ENCODE results near the gene PATE1. TPM values are rescaled to one million over a fixed set of nuclear protein-coding genes. Genes with fewer than 3 reads are reported as not detected.
"Not testable (repeated sequence)": the region's sequence is repeated elsewhere in the genome, so short reads cannot be mapped to it uniquely, and the experiment has no call there.

PATE1 gene
- not detected in 2 replicates for total RNA-seq

GRCh38 chr11:125745979-125746378, at the start of gene PATE1:
TSS of gene PATE1 (plus strand) at chr11:125746279. CDS start at chr11:125746305, 26 bp downstream.
- no peak for DNase-seq (ENCODE audit: low read depth in 2 of 2)

GRCh38 chr11:125701018-125701610, 45.0 kb upstream of the PATE1 start:
- no peak for DNase-seq (ENCODE audit: low read depth in 2 of 2)

- DNase-seq (ENCODE audit: low read depth in 2 of 2), result no peak
Observed at GRCh38 chr11:125701858-125702621, 44.0 kb upstream of the PATE1 start.

- not testable (repeated sequence) for DNase-seq (ENCODE audit: low read depth in 2 of 2)
Observed at GRCh38 chr11:125704686-125705085, 41.4 kb upstream of the PATE1 start.

- no peak for DNase-seq (ENCODE audit: low read depth in 2 of 2)
Observed at GRCh38 chr11:125720781-125721180, 25.3 kb upstream of the PATE1 start.

- peak; percentile 2 to 32 for DNase-seq (ENCODE audit: low read depth in 2 of 2)
Observed at GRCh38 chr11:125724125-125724524, 22.0 kb upstream of the PATE1 start.

GRCh38 chr11:125728969-125729368, 17.1 kb upstream of the PATE1 start:
- no peak for DNase-seq (ENCODE audit: low read depth in 2 of 2)

- DNase-seq (ENCODE audit: low read depth in 2 of 2), result no peak
Observed at GRCh38 chr11:125740617-125741016, 5.5 kb upstream of the PATE1 start.

- no peak for DNase-seq (ENCODE audit: low read depth in 2 of 2)
Observed at GRCh38 chr11:125743681-125744080, 2.4 kb upstream of the PATE1 start.

- no peak for DNase-seq (ENCODE audit: low read depth in 2 of 2)
Observed at GRCh38 chr11:125750629-125751028, 4.5 kb downstream of the PATE1 start.

GRCh38 chr11:125756050-125756449, 10.0 kb downstream of the PATE1 start:
- no peak for DNase-seq (ENCODE audit: low read depth in 2 of 2)

GRCh38 chr11:125762445-125762844, 16.4 kb downstream of the PATE1 start:
- DNase-seq (ENCODE audit: low read depth in 2 of 2), result no peak

- no peak for DNase-seq (ENCODE audit: low read depth in 2 of 2)
Observed at GRCh38 chr11:125763483-125763882, 17.4 kb downstream of the PATE1 start.

- no peak for DNase-seq (ENCODE audit: low read depth in 2 of 2)
Observed at GRCh38 chr11:125766251-125766650, 20.2 kb downstream of the PATE1 start.

- DNase-seq (ENCODE audit: low read depth in 2 of 2), result no peak
Observed at GRCh38 chr11:125768336-125769046, 22.4 kb downstream of the PATE1 start.

GRCh38 chr11:125770583-125770982, 24.5 kb downstream of the PATE1 start:
- DNase-seq (ENCODE audit: low read depth in 2 of 2), result no peak

- no peak for DNase-seq (ENCODE audit: low read depth in 2 of 2)
Observed at GRCh38 chr11:125772834-125773505, 26.9 kb downstream of the PATE1 start.

- no peak for DNase-seq (ENCODE audit: low read depth in 2 of 2)
Observed at GRCh38 chr11:125773516-125773915, 27.4 kb downstream of the PATE1 start.

- DNase-seq (ENCODE audit: low read depth in 2 of 2), result peak; percentile 5 to 43
Observed at GRCh38 chr11:125777309-125777708, 31.2 kb downstream of the PATE1 start.

GRCh38 chr11:125778728-125779127, 32.6 kb downstream of the PATE1 start, which contains the start of gene PATE2:
TSS of gene PATE2 (minus strand) at chr11:125778828. CDS start at chr11:125778773, 55 bp downstream.
- no peak for DNase-seq (ENCODE audit: low read depth in 2 of 2)

- DNase-seq (ENCODE audit: low read depth in 2 of 2), result no peak
Observed at GRCh38 chr11:125784678-125785077, 38.6 kb downstream of the PATE1 start.

GRCh38 chr11:125787827-125788226, 41.7 kb downstream of the PATE1 start, which contains the start of gene PATE3:
TSS of gene PATE3 (plus strand) at chr11:125788127. CDS start at chr11:125788152, 25 bp downstream.
- DNase-seq (ENCODE audit: low read depth in 2 of 2), result no peak
